HepG2 (cell line): ENCODE measurements around the gene CISD2. TPM values are rescaled to one million over a fixed set of nuclear protein-coding genes. Genes with fewer than 3 reads are reported as not detected.

Source experiments
- ATAC-seq: fragments of 200-7000 bp; cut with Tn5 transposase; 3 replicates; pipeline ENCODE4 v1.9.1; 2020; ENCODE audit warnings: mild to moderate bottlenecking, moderate library complexity
- BruUV-seq: library from RNA; stranded (reverse); fragments of 400-500 nt; replicated peaks from 2 replicates; lab custom pipeline; 2021; lab: Mats Ljungman, UMichigan
- CTCF ChIA-PET: fragments of 300-600 bp; formaldehyde crosslinking; extraction: SDS; loops from one replicate; lab custom pipeline; 2021; ENCODE audit warnings: low total read pairs, inconsistent platforms, low intra/inter-chr PET ratio; lab: Yijun Ruan, JAX
- POLR2A ChIA-PET: fragments of 350-600 bp; sonication (Branson Sonifier 250); formaldehyde crosslinking; loops from one replicate; lab custom pipeline; 2020; ENCODE audit warnings: antibody characterized with exemption, inconsistent platforms; lab: Yijun Ruan, JAX
- DNase-seq: peaks from one replicate; pipeline ENCODE4 v3.0.0-alpha.2; 2015; ENCODE audit warnings: low spot score
- FAIRE-seq: peaks from 3 replicates; lab custom pipeline; 2011; peaks lifted over from hg19 to GRCh38; lab: Jason Lieb, UNC
- H2AFZ ChIP-seq: one replicate; pipeline ENCODE4 v1.6.1; 2011; ENCODE audit warnings: low read length, inconsistent platforms
- H3K27ac ChIP-seq: fragments of 300-600 bp; 3 replicates; pipeline ENCODE4 v1.8.0; 2011; ENCODE audit warnings: mixed run types, mild to moderate bottlenecking, mixed read lengths, low read length, inconsistent platforms; ENCODE audit not compliant: insufficient read depth; ENCODE audit errors: extremely low read length
- H3K27me3 ChIP-seq, 2 experiments: fragments of 200-600 bp in 1 of 2; 2 replicates in 1 of 2; 3 replicates in 1 of 2; pipeline versions ENCODE4 v1.6.0 to v1.8.0; 2011; ENCODE audit warnings: low read length in 2 of 2, mild to moderate bottlenecking in 2 of 2, moderate library complexity in 2 of 2, inconsistent platforms in 1 of 2; ENCODE audit not compliant: insufficient read depth in 2 of 2, control insufficient read depth in 1 of 2
- H3K36me3 ChIP-seq, 2 experiments: fragments of 200-600 bp in 1 of 2; replicated peaks in 1 of 2; 2 replicates in 1 of 2; 3 replicates in 1 of 2; pipeline versions ENCODE4 v1.5.1 to v1.8.0; 2011; ENCODE audit warnings: low read length in 2 of 2, inconsistent platforms in 1 of 2; ENCODE audit not compliant: insufficient read depth in 2 of 2, control insufficient read depth in 1 of 2
- H3K4me1 ChIP-seq: 2 replicates; pipeline ENCODE4 v1.5.1; 2012; ENCODE audit warnings: low read length, inconsistent platforms; ENCODE audit not compliant: insufficient read depth
- H3K4me2 ChIP-seq: 2 replicates; pipeline ENCODE4 v1.6.0; 2011; ENCODE audit warnings: low read depth, low read length, inconsistent platforms
- H3K4me3 ChIP-seq, 3 experiments: fragments of 200-600 bp in 1 of 3; sonication (generic), shearing (Covaris generic) in 1 of 3; replicated peaks in 1 of 3; 2 replicates each; pipeline ENCODE4 v1.5.1; 2011 to 2016; ENCODE audit warnings: low read length in 3 of 3, inconsistent platforms in 2 of 3, low read depth in 2 of 3, mild to moderate bottlenecking in 2 of 3, control low read depth in 1 of 3, mixed read lengths in 1 of 3; ENCODE audit not compliant: insufficient read depth in 1 of 3
- H3K79me2 ChIP-seq: one replicate; pipeline ENCODE4 v1.6.1; 2011; ENCODE audit warnings: low read length, inconsistent platforms; ENCODE audit not compliant: insufficient read depth
- H3K9ac ChIP-seq: 2 replicates; pipeline ENCODE4 v1.6.0; 2011; ENCODE audit warnings: mild to moderate bottlenecking, low read depth, low read length, inconsistent platforms; ENCODE audit not compliant: insufficient read depth
- H3K9me3 ChIP-seq: 2 replicates; pipeline ENCODE4 v1.5.1; 2012; ENCODE audit warnings: mild to moderate bottlenecking, low read length
- H4K20me1 ChIP-seq: 2 replicates; pipeline ENCODE4 v1.6.0; 2011; ENCODE audit warnings: inconsistent platforms, mild to moderate bottlenecking, low read length, moderate library complexity; ENCODE audit not compliant: insufficient read depth
- BRCA1 ChIP-seq: sonication (generic); formaldehyde crosslinking; IDR thresholded peaks from 2 replicates; pipeline ENCODE4 v1.4.0; 2020; ENCODE audit warnings: missing genetic modification reagents
- CEBPB ChIP-seq: IDR thresholded peaks from 2 replicates; pipeline ENCODE4 v1.6.1; 2011; ENCODE audit warnings: low read depth, low read length, improper control_type of control experiment, borderline replicate concordance
- GABPA ChIP-seq, 2 experiments: IDR thresholded peaks; 2 replicates each; pipeline ENCODE4 v1.6.1; 2011 to 2016; ENCODE audit warnings: low read depth in 2 of 2, low read length in 1 of 2, missing biosample characterization in 1 of 2, missing genetic modification characterization in 1 of 2
- GTF2F1 ChIP-seq: fragments of 150-350 bp; IDR thresholded peaks from 2 replicates; pipeline ENCODE4 v1.6.1; 2014; ENCODE audit warnings: low read length
- HES4 ChIP-seq: sonication (generic); formaldehyde crosslinking; IDR thresholded peaks from 2 replicates; pipeline ENCODE4 v1.9.0; 2021; ENCODE audit warnings: mild to moderate bottlenecking, missing genetic modification reagents, borderline replicate concordance
- MATR3 ChIP-seq: sonication (generic); formaldehyde crosslinking; IDR thresholded peaks from 2 replicates; pipeline ENCODE4 v1.4.0; 2020; ENCODE audit warnings: missing genetic modification reagents
- MIER2 ChIP-seq: IDR thresholded peaks from 2 replicates; pipeline ENCODE4 v1.6.1; 2016; ENCODE audit warnings: missing biosample characterization, missing genetic modification reagents
- NR2F6 ChIP-seq, 2 experiments: IDR thresholded peaks; 2 replicates each; pipeline ENCODE4 v1.6.1; 2016; ENCODE audit warnings: antibody characterized with exemption in 1 of 2, mild to moderate bottlenecking in 1 of 2
- PHF20 ChIP-seq: sonication (generic); formaldehyde crosslinking; IDR thresholded peaks from 2 replicates; pipeline ENCODE4 v1.5.0; 2020; ENCODE audit warnings: mild to moderate bottlenecking, missing genetic modification reagents
- RBAK ChIP-seq: sonication (generic); formaldehyde crosslinking; IDR thresholded peaks from 2 replicates; pipeline ENCODE4 v1.5.1; 2020; ENCODE audit warnings: mild to moderate bottlenecking, missing genetic modification reagents
- SAP130 ChIP-seq: IDR thresholded peaks from 2 replicates; pipeline ENCODE4 v1.6.1; 2016; ENCODE audit warnings: low read depth
- SNRNP70 ChIP-seq: fragments of 200-400 bp; formaldehyde crosslinking; IDR thresholded peaks from 2 replicates; pipeline ENCODE4 v1.6.1; 2017; ENCODE audit warnings: mild to moderate bottlenecking, low read depth, low read length, moderate library complexity
- ZNF17 ChIP-seq: sonication (generic); formaldehyde crosslinking; IDR thresholded peaks from 2 replicates; pipeline ENCODE4 v1.5.0; 2020; ENCODE audit warnings: mild to moderate bottlenecking, missing genetic modification reagents
- ZNF180 ChIP-seq: sonication (generic); formaldehyde crosslinking; IDR thresholded peaks from 2 replicates; pipeline ENCODE4 v1.4.0; 2020; ENCODE audit warnings: low read depth, missing genetic modification reagents, borderline replicate concordance
- ZNF3 ChIP-seq: IDR thresholded peaks from 2 replicates; pipeline ENCODE4 v1.7.0; 2017; ENCODE audit warnings: inconsistent platforms
- ZNF431 ChIP-seq: sonication (generic); formaldehyde crosslinking; IDR thresholded peaks from 2 replicates; pipeline ENCODE4 v1.9.0; 2022; ENCODE audit warnings: missing genetic modification reagents, low read depth, mild to moderate bottlenecking, borderline replicate concordance
- ZNF556 ChIP-seq: sonication (generic); formaldehyde crosslinking; IDR thresholded peaks from 2 replicates; pipeline ENCODE4 v1.4.0; 2020; ENCODE audit warnings: mild to moderate bottlenecking, missing genetic modification reagents, borderline replicate concordance
- ZNF781 ChIP-seq: sonication (generic); formaldehyde crosslinking; IDR thresholded peaks from 2 replicates; pipeline ENCODE4 v1.5.1; 2020; ENCODE audit warnings: borderline replicate concordance, mild to moderate bottlenecking, missing genetic modification reagents; ENCODE audit errors: not compliant biosample characterization
- WGBS: methylation state at CpG from one replicate; pipeline ENCODE4 v1.1.6; 2017; ENCODE audit warnings: low lambda C conversion rate; 5-methylcytosine and 5-hydroxymethylcytosine counted together
- in situ Hi-C: cut with HindIII; loops from 2 replicates; pipeline ENCODE4 v1.10.0; 2017; ENCODE audit warnings: low pct_unique_long_range_greater_than_20kb; ENCODE audit not compliant: extremely low pct_ligation_motif_present
- intact Hi-C: fragments of 100-400 bp; cut with micrococcal nuclease; formaldehyde crosslinking; loops from one replicate; pipeline ENCODE4 v1.10.0; 2022; ENCODE audit not compliant: unreplicated experiment
- polyA plus RNA-seq, 8 experiments: library from polyadenylated mRNA; depleted of rRNA in 3 of 8; stranded (reverse) in 7 of 8; unstranded in 1 of 8; fragments of >200 nt; fragmentation: Illumina TruSeq in 4 of 8; extraction: Trizol in 4 of 8; gene quantifications; 2 replicates each; pipeline versions ENCODE4 v1.2.1 to v1.2.3, GENCODE V29; 2011 to 2016; ENCODE audit warnings: low read depth in 4 of 8, missing spikeins in 1 of 8, mixed read lengths in 1 of 8; ENCODE audit not compliant: insufficient read depth in 1 of 8
- total RNA-seq, 5 experiments: library from RNA; depleted of rRNA; stranded (reverse); fragments of >200 nt; fragmentation: Illumina TruSeq; extraction: Trizol; gene quantifications; 2 replicates each; pipeline ENCODE4 v1.2.3, GENCODE V29; 2016; ENCODE audit warnings: low read depth in 1 of 5
- TF ChIP-seq, protein P1 (sequence below): sonication (generic); formaldehyde crosslinking; IDR thresholded peaks from 2 replicates; pipeline ENCODE4 v1.4.0; 2020; ENCODE audit warnings: missing genetic modification reagents, mild to moderate bottlenecking, borderline replicate concordance
- TF ChIP-seq, protein P2 (sequence below): sonication (generic); formaldehyde crosslinking; IDR thresholded peaks from 2 replicates; pipeline ENCODE4 v1.4.0; 2020; ENCODE audit warnings: missing genetic modification reagents, borderline replicate concordance

Gene CISD2
- total and polyA plus RNA-seq, 2 of the 13 experiments (the other 11 are each of a cell fraction or from before 2014, with no cell fraction given): 24.5 to 37.7 TPM

DNA sequence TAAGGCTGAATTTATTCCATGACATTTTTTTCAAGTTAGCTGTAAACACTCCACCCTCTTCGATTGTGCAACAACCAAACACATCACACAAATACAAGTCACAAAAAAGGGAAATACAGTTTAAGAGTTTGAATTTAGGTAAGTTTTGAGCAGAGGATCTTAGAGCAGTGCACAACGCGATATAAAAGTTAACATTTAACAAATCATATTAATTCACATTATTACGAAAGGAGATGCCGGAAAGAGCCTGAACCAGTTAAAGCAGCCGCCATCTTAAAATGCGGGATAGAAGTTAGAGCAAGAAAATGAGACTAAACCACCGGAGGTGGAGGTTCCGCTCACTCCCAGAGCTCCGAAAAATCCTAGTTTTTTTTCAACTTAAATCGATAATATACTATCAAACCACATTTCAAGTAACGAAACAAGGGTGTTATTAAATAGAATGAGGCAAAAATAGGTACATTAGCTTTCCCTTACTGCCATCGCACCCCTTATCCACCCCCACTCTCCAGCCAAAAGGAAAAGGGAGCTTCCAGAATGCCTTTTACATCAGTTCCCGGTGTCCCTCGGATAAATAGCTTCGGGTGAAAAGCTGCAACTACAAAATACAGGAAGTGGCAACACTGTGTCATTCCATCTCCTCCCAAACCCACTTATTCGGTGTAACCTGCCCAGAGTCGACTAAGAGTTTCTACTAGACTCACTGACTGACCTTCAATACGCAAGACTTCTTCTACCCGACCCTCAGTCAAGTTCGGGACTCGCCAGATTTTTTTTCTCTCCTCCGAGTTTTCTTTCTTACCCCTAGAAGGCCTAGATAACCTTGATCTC is 43.3 kb upstream of the CISD2 start:
- intact Hi-C loops: loop anchor here (2.0 to 5.0 kb wide), 3 partner anchors 63 to 323 kb away; partner anchors contain the start of genes MANBA, NFKB1 and SLC9B1
- H3K4me1 ChIP-seq: peaks cover 54% of the 10 kb centered on the region
- FAIRE-seq (peak; percentile 39), DNase-seq (peak; percentile 66), ATAC-seq (no peak)
- H2AFZ ChIP-seq: no peak overlapping the region
- H3K4me3 ChIP-seq: peak overlapping the region; percentile 92 to 97 (median 95)
- in situ Hi-C loops: loop anchor here (5.0 kb wide), 1 partner anchor 42 kb away; the partner anchor contains the start of gene CISD2
- peaks cover 60% of the 10 kb centered on the region for H4K20me1 ChIP-seq
- peak overlapping the region; percentile 97 for H3K27ac ChIP-seq
- H3K36me3 ChIP-seq: peaks cover 0 to 11% of the 10 kb centered on the region in 2 experiments; a peak in 2 of 5 replicates
- ChIA-PET CTCF (no interaction called here), POLR2A (interaction anchor here (0.7 to 2.5 kb wide), 7 partner anchors 9 to 205 kb away, joined by 3 to 19 read pairs (median 4); partner anchors contain the start of genes CISD2 and MANBA)
- BruUV-seq: no TSS peak
- H3K79me2 ChIP-seq: peaks cover 74% of the 10 kb centered on the region
- no peaks in the 10 kb centered on the region for H3K9me3 ChIP-seq
- peak overlapping the region; percentile 98 for H3K9ac ChIP-seq
- peak overlapping the region; percentile 78 for H3K4me2 ChIP-seq
- H3K27me3 ChIP-seq: peaks cover 0 to 2% of the 10 kb centered on the region in 2 experiments; a peak in 1 of 5 replicates
- 1% methylated on average over 23 of the region's 23 CpGs for WGBS
- TF ChIP-seq NR2F6 (IDR thresholded peaks at IDR 0.05) (no peak), NR2F6 (CRISPR knock-in tag; IDR thresholded peaks at IDR 0.05) (no peak), RBAK (CRISPR knock-in tag) (no peak), HES4 (CRISPR knock-in tag) (no peak), PHF20 (peak; percentile 41; the same call in 1 of the 2 replicates), MIER2 (0 out of 2 replicates have a peak, but pooled peaks have one; percentile 12), ZNF3 (no peak), ZNF556 (no peak), ZNF781 (CRISPR knock-in tag) (no peak), CEBPB (peak; percentile 93), ZNF431 (no peak; the same call in 1 of the 2 replicates), GABPA (IDR thresholded peaks at IDR 0.05; ENCODE audit: low read depth, low read length) (peak; percentile 25), GABPA (CRISPR knock-in tag; IDR thresholded peaks at IDR 0.05; ENCODE audit: low read depth) (peak; percentile 79), SNRNP70 (no peak), ZNF17 (no peak), BRCA1 (no peak), ZNF180 (CRISPR knock-in tag) (no peak), GTF2F1 (no peak), SAP130 (CRISPR knock-in tag) (peak; percentile 58), MATR3 (no peak)
- TF ChIP-seq, protein P1, sequence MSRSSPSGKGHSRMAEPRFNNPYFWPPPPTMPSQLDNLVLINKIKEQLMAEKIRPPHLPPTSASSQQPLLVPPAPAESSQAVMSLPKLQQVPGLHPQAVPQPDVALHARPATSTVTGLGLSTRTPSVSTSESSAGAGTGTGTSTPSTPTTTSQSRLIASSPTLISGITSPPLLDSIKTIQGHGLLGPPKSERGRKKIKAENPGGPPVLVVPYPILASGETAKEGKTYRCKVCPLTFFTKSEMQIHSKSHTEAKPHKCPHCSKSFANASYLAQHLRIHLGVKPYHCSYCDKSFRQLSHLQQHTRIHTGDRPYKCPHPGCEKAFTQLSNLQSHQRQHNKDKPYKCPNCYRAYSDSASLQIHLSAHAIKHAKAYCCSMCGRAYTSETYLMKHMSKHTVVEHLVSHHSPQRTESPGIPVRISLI (CRISPR knock-in tag): 0 out of 2 replicates have a peak, but pooled peaks have one; percentile 49
- TF ChIP-seq, protein P2, sequence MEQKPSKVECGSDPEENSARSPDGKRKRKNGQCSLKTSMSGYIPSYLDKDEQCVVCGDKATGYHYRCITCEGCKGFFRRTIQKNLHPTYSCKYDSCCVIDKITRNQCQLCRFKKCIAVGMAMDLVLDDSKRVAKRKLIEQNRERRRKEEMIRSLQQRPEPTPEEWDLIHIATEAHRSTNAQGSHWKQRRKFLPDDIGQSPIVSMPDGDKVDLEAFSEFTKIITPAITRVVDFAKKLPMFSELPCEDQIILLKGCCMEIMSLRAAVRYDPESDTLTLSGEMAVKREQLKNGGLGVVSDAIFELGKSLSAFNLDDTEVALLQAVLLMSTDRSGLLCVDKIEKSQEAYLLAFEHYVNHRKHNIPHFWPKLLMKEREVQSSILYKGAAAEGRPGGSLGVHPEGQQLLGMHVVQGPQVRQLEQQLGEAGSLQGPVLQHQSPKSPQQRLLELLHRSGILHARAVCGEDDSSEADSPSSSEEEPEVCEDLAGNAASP (CRISPR knock-in tag): no peak
